IMR-90 (cell line): ENCODE results near the gene CDC6. TPM values are rescaled to one million over a fixed set of nuclear protein-coding genes. Genes with fewer than 3 reads are reported as not detected.

Experiments
- ATAC-seq: fragments of 200-7000 bp; cut with Tn5 transposase; 2 replicates; pipeline ENCODE4 v1.9.1; 2020; ENCODE audit warnings: low read depth, mild to moderate bottlenecking, moderate library complexity
- BruUV-seq: library from RNA; stranded (reverse); fragments of 400-500 nt; replicated peaks from 2 replicates; lab custom pipeline; 2021; lab: Mats Ljungman, UMichigan
- CTCF ChIA-PET: fragments of 300-600 bp; formaldehyde crosslinking; extraction: SDS; loops from one replicate; lab custom pipeline; 2021; ENCODE audit warnings: antibody characterized with exemption; lab: Yijun Ruan, JAX
- POLR2A ChIA-PET: fragments of 300-600 bp; sonication (Branson Sonifier 250); formaldehyde crosslinking; loops from one replicate; lab custom pipeline; 2022; ENCODE audit warnings: antibody characterized with exemption; ENCODE audit not compliant: unreplicated experiment; lab: Charles Lee
- DNase-seq: peaks from one replicate; pipeline ENCODE4 v3.0.0; 2013
- H2AFZ ChIP-seq: replicated peaks from 2 replicates; pipeline ENCODE3; 2013; ENCODE audit warnings: low read length, mild to moderate bottlenecking; ENCODE audit not compliant: poor library complexity
- H2AK5ac ChIP-seq: 2 replicates; pipeline ENCODE4 v1.6.1; 2013; ENCODE audit warnings: low read depth, low read length, inconsistent platforms
- H2AK9ac ChIP-seq: replicated peaks from 2 replicates; pipeline ENCODE3; 2013; ENCODE audit warnings: mild to moderate bottlenecking, low read depth, low read length, moderate library complexity; ENCODE audit not compliant: poor library complexity
- H2BK120ac ChIP-seq: 2 replicates; pipeline ENCODE4 v1.6.1; 2013; ENCODE audit warnings: low read depth, low read length, inconsistent platforms
- H2BK15ac ChIP-seq: 3 replicates; pipeline ENCODE4 v1.6.1; 2013; ENCODE audit warnings: low read depth, low read length, inconsistent platforms
- H2BK20ac ChIP-seq: 2 replicates; pipeline ENCODE4 v1.6.1; 2013; ENCODE audit warnings: low read depth, mild to moderate bottlenecking, inconsistent platforms, low read length, moderate library complexity
- H2BK5ac ChIP-seq: 2 replicates; pipeline ENCODE4 v1.6.1; 2013; ENCODE audit warnings: mild to moderate bottlenecking, low read depth, low read length, inconsistent platforms; ENCODE audit not compliant: poor library complexity, severe bottlenecking
- H3K14ac ChIP-seq: replicated peaks from 2 replicates; pipeline ENCODE4 v1.6.1; 2013; ENCODE audit warnings: low read depth, low read length, inconsistent platforms
- H3K18ac ChIP-seq: 2 replicates; pipeline ENCODE4 v1.6.1; 2013; ENCODE audit warnings: low read depth, low read length, control low read depth
- H3K23ac ChIP-seq: 2 replicates; pipeline ENCODE4 v1.6.1; 2013; ENCODE audit warnings: low read depth, low read length, inconsistent platforms
- H3K27ac ChIP-seq: 2 replicates; pipeline ENCODE4 v1.5.1; 2013; ENCODE audit warnings: mild to moderate bottlenecking, control low read depth, low read length; ENCODE audit not compliant: insufficient read depth
- H3K27me3 ChIP-seq: 2 replicates; pipeline ENCODE4 v1.6.1; 2013; ENCODE audit warnings: low read length; ENCODE audit not compliant: control insufficient read depth, insufficient read depth
- H3K36me3 ChIP-seq: 2 replicates; pipeline ENCODE4 v1.6.1; 2013; ENCODE audit warnings: low read length, mixed read lengths; ENCODE audit not compliant: control insufficient read depth, insufficient read depth
- H3K4ac ChIP-seq: 2 replicates; pipeline ENCODE4 v1.6.1; 2013; ENCODE audit warnings: low read depth, low read length, inconsistent platforms
- H3K4me1 ChIP-seq: 2 replicates; pipeline ENCODE4 v1.6.1; 2013; ENCODE audit warnings: low read length, mixed read lengths; ENCODE audit not compliant: control insufficient read depth, insufficient read depth
- H3K4me2 ChIP-seq: 2 replicates; pipeline ENCODE4 v1.6.1; 2013; ENCODE audit warnings: low read depth, mild to moderate bottlenecking, control low read depth, low read length, moderate library complexity
- H3K4me3 ChIP-seq: 2 replicates; pipeline ENCODE4 v1.5.1; 2013; ENCODE audit warnings: low read depth, mild to moderate bottlenecking, control low read depth, low read length, moderate library complexity; ENCODE audit not compliant: insufficient read depth
- H3K56ac ChIP-seq: 2 replicates; pipeline ENCODE4 v1.6.1; 2013; ENCODE audit warnings: low read length, inconsistent platforms; ENCODE audit not compliant: insufficient read depth; ENCODE audit errors: extremely low read depth
- H3K79me1 ChIP-seq, 2 experiments: 2 replicates each; pipeline ENCODE4 v1.6.1; 2013; ENCODE audit warnings: low read length in 2 of 2, inconsistent platforms in 1 of 2, low read depth in 1 of 2
- H3K9ac ChIP-seq: 2 replicates; pipeline ENCODE4 v1.6.1; 2013; ENCODE audit warnings: low read depth, low read length, control low read depth
- H3K9me1 ChIP-seq: 2 replicates; pipeline ENCODE4 v1.6.1; 2013; ENCODE audit warnings: low read length, inconsistent platforms; ENCODE audit not compliant: insufficient read depth
- H3K9me3 ChIP-seq: 2 replicates; pipeline ENCODE4 v1.6.1; 2013; ENCODE audit warnings: low read length; ENCODE audit not compliant: control insufficient read depth, insufficient read depth
- H4K20me1 ChIP-seq: 2 replicates; pipeline ENCODE4 v1.6.1; 2013; ENCODE audit warnings: low read length, inconsistent platforms; ENCODE audit not compliant: insufficient read depth
- H4K5ac ChIP-seq: 2 replicates; pipeline ENCODE4 v1.6.1; 2013; ENCODE audit warnings: mild to moderate bottlenecking, low read depth, low read length, control low read depth
- H4K8ac ChIP-seq, 2 experiments: 2 replicates each; pipeline ENCODE4 v1.6.1; 2013; ENCODE audit warnings: low read depth in 2 of 2, low read length in 2 of 2, control low read depth in 1 of 2, inconsistent platforms in 1 of 2
- H4K91ac ChIP-seq: 2 replicates; pipeline ENCODE4 v1.6.1; 2013; ENCODE audit warnings: low read depth, low read length, inconsistent platforms; ENCODE audit not compliant: insufficient read depth
- CTCF ChIP-seq: conservative IDR thresholded peaks from 2 replicates; pipeline ENCODE4 v1.5.1; 2012; ENCODE audit warnings: mild to moderate bottlenecking, low read depth, low read length, improper control_type of control experiment
- MAZ ChIP-seq: IDR thresholded peaks from 2 replicates; pipeline ENCODE4 v1.6.1; 2012; ENCODE audit warnings: low read depth, mild to moderate bottlenecking, low read length, improper control_type of control experiment, moderate library complexity, borderline replicate concordance
- POLR2A ChIP-seq: IDR thresholded peaks from 2 replicates; pipeline ENCODE4 v1.6.1; 2012; ENCODE audit warnings: mild to moderate bottlenecking, low read depth, low read length
- RAD21 ChIP-seq: IDR thresholded peaks from 2 replicates; pipeline ENCODE4 v1.6.1; 2012; ENCODE audit warnings: low read length, improper control_type of control experiment
- SMC3 ChIP-seq: fragments of 150-350 bp; IDR thresholded peaks from 2 replicates; pipeline ENCODE4 v1.6.1; 2016; ENCODE audit warnings: low read depth, mild to moderate bottlenecking, antibody characterized with exemption, low read length, moderate library complexity
- WGBS, 2 experiments: methylation state at CpG; one replicate each; pipeline versions ENCODE4 v1.1.5 to v1.1.7; 2013; ENCODE audit warnings: missing lambda C conversion rate in 2 of 2; ENCODE audit not compliant: insufficient read length in 1 of 2; ENCODE audit errors: extremely low coverage in 2 of 2; 5-methylcytosine and 5-hydroxymethylcytosine counted together
- dilution Hi-C: fragments of 300-500 bp; cut with HindIII; formaldehyde crosslinking; loops from one replicate; pipeline ENCODE4 v1.14.3; 2018; ENCODE audit warnings: low sequenced_read_pairs; ENCODE audit not compliant: unreplicated experiment
- in situ Hi-C: fragments of 300-500 bp; cut with MboI; formaldehyde crosslinking; loops from 3 replicates; pipeline ENCODE4 v1.14.3; 2019; ENCODE audit warnings: low sequenced_read_pairs, inconsistent platforms, mixed read lengths
- intact Hi-C: fragments of 100-400 bp; cut with micrococcal nuclease; formaldehyde crosslinking; loops from 2 replicates; pipeline ENCODE4 v1.10.0; 2022
- polyA plus RNA-seq, 3 experiments: library from polyadenylated mRNA; depleted of rRNA; stranded (reverse); fragments of >200 nt; gene quantifications; 2 replicates each; pipeline ENCODE4 v1.2.3, GENCODE V29; 2012; ENCODE audit warnings: low replicate concordance in 1 of 3
- total RNA-seq: library from RNA; depleted of rRNA; stranded (reverse); fragments of >200 nt; gene quantifications from 2 replicates; pipeline ENCODE4 v1.2.3, GENCODE V29; 2012

Gene CDC6
- total and polyA plus RNA-seq, 2 of the 4 experiments (the other 2 are of a cell fraction), result 15.3 to 25.6 TPM

GRCh38 chr17:40317345-40317873, 29.7 kb downstream of the CDC6 start:
- TF ChIP-seq CTCF, result peak; percentile 61
- no peak for TF ChIP-seq POLR2A
- TF ChIP-seq RAD21, result peak; percentile 48
- TF ChIP-seq SMC3, result peak; percentile 27; the same call in 1 of the 2 replicates
- peak; percentile 14; the same call in 1 of the 2 replicates for TF ChIP-seq MAZ
- peaks cover 68% of the 10 kb centered on the region for H3K4me1 ChIP-seq
- ChIA-PET POLR2A (interaction anchor here (0.6 kb wide), 2 partner anchors 131 to 231 kb away, joined by 3 to 9 read pairs; no protein-coding TSS in a partner anchor), CTCF (interaction anchor here (0.7 to 1.9 kb wide), 10 partner anchors 8 to 235 kb away, joined by 3 to 11 read pairs (median 4); partner anchors contain the start of gene RARA)
- H2BK5ac ChIP-seq, result peak overlapping the region; percentile 76
- H3K79me1 ChIP-seq, result peaks cover 7 to 80% of the 10 kb centered on the region in 2 experiments; a peak in 3 of 4 replicates
- peak overlapping the region; percentile 56 for H3K18ac ChIP-seq
- H3K9ac ChIP-seq, result peak overlapping the region; percentile 69
- H3K4ac ChIP-seq, result peak overlapping the region; percentile 91
- H3K4me3 ChIP-seq, result peak overlapping the region; percentile 43
- peak overlapping the region; percentile 82 for H3K14ac ChIP-seq
- no peaks in the 10 kb centered on the region for H3K27me3 ChIP-seq
- peak overlapping the region; percentile 67; the same call in 2 of the 3 replicates for H2BK15ac ChIP-seq
- H3K4me2 ChIP-seq, result peak overlapping the region; percentile 94
- no TSS peak for BruUV-seq
- H3K9me3 ChIP-seq, result no peaks in the 10 kb centered on the region
- H3K56ac ChIP-seq, result peak overlapping the region; percentile 74
- H3K27ac ChIP-seq, result peak overlapping the region; percentile 63
- intact Hi-C loops (no loop called here), dilution Hi-C loops (no loop called here), in situ Hi-C loops (no loop called here)
- WGBS, 2 experiments, result 0% methylated on average over 1 of the region's 6 CpGs; no CpG with 5 or more reads in 1 of the 2 experiments
- peak overlapping the region; percentile 71 for H2AK9ac ChIP-seq
- peak overlapping the region; percentile 82 for H4K91ac ChIP-seq
- peak overlapping the region; percentile 74 to 84 for H4K8ac ChIP-seq
- ATAC-seq (peak; percentile 26), DNase-seq (peak; percentile 70)
- no peaks in the 10 kb centered on the region for H3K36me3 ChIP-seq
- H3K23ac ChIP-seq, result peak overlapping the region; percentile 80
- peak overlapping the region; percentile 72 for H2AFZ ChIP-seq
- peaks cover 53% of the 10 kb centered on the region for H3K9me1 ChIP-seq
- peak overlapping the region; percentile 75 for H2AK5ac ChIP-seq
- H4K5ac ChIP-seq, result peak overlapping the region; percentile 59
- H2BK120ac ChIP-seq, result peak overlapping the region; percentile 92
- H2BK20ac ChIP-seq, result peak overlapping the region; percentile 75
- H4K20me1 ChIP-seq, result peaks cover 28% of the 10 kb centered on the region
